Stimulated activated naive CD8-positive, alpha-beta T cell treated with anti-CD3 and anti-CD28 coated beads, Interleukin-15, amount 100 ng/mL, for 72 hours (primary cell): ENCODE measurements around the gene IFIT1B.
"Not testable (repeated sequence)": the region's sequence is repeated elsewhere in the genome, so short reads cannot be mapped to it uniquely, and the experiment has no call there.

Experiments used
- ATAC-seq: fragments of 150-1000 bp; cut with Tn5 transposase; 2 replicates; pipeline ENCODE4 v1.10.0; 2021; ENCODE audit warnings: mild to moderate bottlenecking, moderate library complexity
- DNase-seq, 2 donors: peaks; one replicate each; pipeline ENCODE4 v3.0.0; 2021 to 2022
- H3K27ac Mint-ChIP-seq, 2 donors: one replicate each; pipeline ENCODE4 v1.8.0; 2022; ENCODE audit warnings: mild to moderate bottlenecking in 2 of 2, mixed read lengths in 2 of 2, moderate library complexity in 2 of 2
- H3K27me3 Mint-ChIP-seq: one replicate; pipeline ENCODE4 v1.8.0; 2022; ENCODE audit warnings: mixed read lengths
- H3K4me1 Mint-ChIP-seq: one replicate; pipeline ENCODE4 v1.8.0; 2022; ENCODE audit warnings: mild to moderate bottlenecking, mixed read lengths
- H3K4me3 Mint-ChIP-seq, 2 donors: one replicate each; pipeline ENCODE4 v1.8.0; 2022; ENCODE audit warnings: mild to moderate bottlenecking in 2 of 2, mixed read lengths in 2 of 2, moderate library complexity in 1 of 2
- H3K9me3 Mint-ChIP-seq, 2 donors: one replicate each; pipeline ENCODE4 v1.8.0; 2022; ENCODE audit warnings: mixed read lengths in 2 of 2

Gene IFIT1B

GRCh38 chr10:89412276-89412675 is 34.4 kb downstream of the IFIT1B start:
- not testable (repeated sequence) for H3K27me3 Mint-ChIP-seq, H3K9me3 Mint-ChIP-seq, ATAC-seq, H3K27ac Mint-ChIP-seq
- DNase-seq: peak; percentile 40 to 48
- H3K4me3 Mint-ChIP-seq: peak overlapping the region; percentile 31 to 48
- H3K4me1 Mint-ChIP-seq: peaks cover 39% of the 10 kb centered on the region

GRCh38 chr10:89413398-89413912 is 35.6 kb downstream of the IFIT1B start:
- DNase-seq (no peak), ATAC-seq (no peak)
- Mint-ChIP-seq H3K9me3 (peaks cover 5 to 10% of the 10 kb centered on the region in 2 donors), H3K4me1 (peaks cover 51% of the 10 kb centered on the region), H3K4me3 (peak overlapping the region; percentile 96 to 99), H3K27me3 (no peaks in the 10 kb centered on the region), H3K27ac (peak overlapping the region; percentile 97 to 98)

GRCh38 chr10:89414146-89414878 is 36.5 kb downstream of the IFIT1B start, which contains the start of gene IFIT5:
Gene IFIT5, plus strand, starts transcription at chr10:89414568. Its CDS starts 231 bp downstream, at chr10:89414799.
- peaks cover 5 to 10% of the 10 kb centered on the region in 2 donors for H3K9me3 Mint-ChIP-seq
- DNase-seq (peak; percentile 66 to 70), ATAC-seq (peak; percentile 83)
- peak within 1 kb of the TSS; percentile 96 to 99 for H3K4me3 Mint-ChIP-seq
- H3K27me3 Mint-ChIP-seq: no peaks in the 10 kb centered on the region
- H3K27ac Mint-ChIP-seq: peak within 1 kb of the TSS; percentile 97 to 98
- peaks cover 51% of the 10 kb centered on the region for H3K4me1 Mint-ChIP-seq

- Mint-ChIP-seq H3K27ac (peak overlapping the region; percentile 95 to 97), H3K27me3 (no peaks in the 10 kb centered on the region), H3K4me1 (peaks cover 51% of the 10 kb centered on the region), H3K9me3 (peaks cover 5 to 10% of the 10 kb centered on the region in 2 donors), H3K4me3 (peak overlapping the region; percentile 96 to 99)
- peak; percentile 66 for ATAC-seq
- DNase-seq: peak in 1 of 2 donors; percentile 23
Observed at GRCh38 chr10:89414879-89415821, 37.3 kb downstream of the IFIT1B start.

- Mint-ChIP-seq H3K27ac (peak overlapping the region in 1 of 2 donors; percentile 25), H3K27me3 (no peaks in the 10 kb centered on the region), H3K4me3 (peak overlapping the region; percentile 96 to 99), H3K4me1 (peaks cover 44% of the 10 kb centered on the region), H3K9me3 (peaks cover 5 to 10% of the 10 kb centered on the region in 2 donors)
- DNase-seq (no peak), ATAC-seq (no peak)
Observed at GRCh38 chr10:89416465-89416864, 38.6 kb downstream of the IFIT1B start.

- Mint-ChIP-seq H3K27ac (no peak overlapping the region), H3K27me3 (no peaks in the 10 kb centered on the region), H3K4me3 (peak overlapping the region in 1 of 2 donors; percentile 6), H3K9me3 (no peaks in the 10 kb centered on the region), H3K4me1 (peaks cover 31% of the 10 kb centered on the region)
- no peak for ATAC-seq
- no peak for DNase-seq
Observed at GRCh38 chr10:89419548-89419947, 41.7 kb downstream of the IFIT1B start.

GRCh38 chr10:89421018-89421476 is 43.2 kb downstream of the IFIT1B start:
- H3K27ac Mint-ChIP-seq: no peak overlapping the region
- ATAC-seq: no peak

GRCh38 chr10:89425000-89425399 is 47.1 kb downstream of the IFIT1B start:
- no peak for DNase-seq
- Mint-ChIP-seq H3K27me3 (peaks cover 9% of the 10 kb centered on the region), H3K27ac (no peak overlapping the region), H3K9me3 (no peaks in the 10 kb centered on the region), H3K4me3 (no peak overlapping the region), H3K4me1 (no peaks in the 10 kb centered on the region)
- ATAC-seq: no peak

More at GRCh38 chr10:89421018-89421476, 43.2 kb downstream of the IFIT1B start:
- H3K9me3 Mint-ChIP-seq: no peaks in the 10 kb centered on the region
- H3K4me3 Mint-ChIP-seq: no peak overlapping the region
- H3K4me1 Mint-ChIP-seq: peaks cover 21% of the 10 kb centered on the region
- no peaks in the 10 kb centered on the region for H3K27me3 Mint-ChIP-seq
- no peak for DNase-seq

- ATAC-seq: peak; percentile 64
- no peak for DNase-seq
- Mint-ChIP-seq H3K27ac (no peak overlapping the region), H3K9me3 (no peaks in the 10 kb centered on the region), H3K4me3 (no peak overlapping the region), H3K4me1 (no peaks in the 10 kb centered on the region), H3K27me3 (peaks cover 9% of the 10 kb centered on the region)
Observed at GRCh38 chr10:89426230-89426868, 48.5 kb downstream of the IFIT1B start.

- DNase-seq: no peak
- H3K9me3 Mint-ChIP-seq: no peaks in the 10 kb centered on the region
Observed at GRCh38 chr10:89427629-89428028, 49.8 kb downstream of the IFIT1B start.

GRCh38 chr10:89428877-89429276 is 51.0 kb downstream of the IFIT1B start:
- Mint-ChIP-seq H3K9me3 (no peaks in the 10 kb centered on the region), H3K27me3 (peaks cover 9% of the 10 kb centered on the region), H3K27ac (no peak overlapping the region), H3K4me1 (no peaks in the 10 kb centered on the region), H3K4me3 (no peak overlapping the region)
- ATAC-seq (no peak), DNase-seq (no peak)

More at GRCh38 chr10:89427629-89428028, 49.8 kb downstream of the IFIT1B start:
- Mint-ChIP-seq H3K4me1 (no peaks in the 10 kb centered on the region), H3K27me3 (peaks cover 9% of the 10 kb centered on the region), H3K27ac (no peak overlapping the region), H3K4me3 (no peak overlapping the region)
- no peak for ATAC-seq

GRCh38 chr10:89431977-89432376 is 54.1 kb downstream of the IFIT1B start:
- Mint-ChIP-seq H3K4me1 (no peaks in the 10 kb centered on the region), H3K4me3 (no peak overlapping the region), H3K9me3 (no peaks in the 10 kb centered on the region), H3K27me3 (peaks cover 14% of the 10 kb centered on the region), H3K27ac (no peak overlapping the region)
- DNase-seq (no peak), ATAC-seq (no peak)
